SK-N-SH treated with all-trans-retinoic acid at 6 μM for 48 hours (cell line): ENCODE measurements around the gene BMP6.

ENCODE experiments used
- ATAC-seq: fragments of 200-7000 bp; cut with Tn5 transposase; 3 replicates; pipeline ENCODE4 v1.9.1; 2020; ENCODE audit warnings: mild to moderate bottlenecking, moderate library complexity
- BACH2 ChIP-seq: fragments of 250-450 bp; sonication (Bioruptor Pico); IDR thresholded peaks from 2 replicates; pipeline ENCODE4 v1.9.0; 2021; ENCODE audit warnings: mild to moderate bottlenecking, borderline replicate concordance
- ESRRG ChIP-seq: fragments of 250-450 bp; sonication (Bioruptor Pico); IDR thresholded peaks from 2 replicates; pipeline ENCODE4 v1.6.1; 2021; ENCODE audit warnings: mild to moderate bottlenecking
- ISL1 ChIP-seq: fragments of 250-450 bp; sonication (Bioruptor Pico); IDR thresholded peaks from 2 replicates; pipeline ENCODE4 v2.1.2; 2022; ENCODE audit warnings: mild to moderate bottlenecking, moderate library complexity
- OSR1 ChIP-seq: fragments of 250-450 bp; sonication (Bioruptor Pico); IDR thresholded peaks from 2 replicates; pipeline ENCODE4 v1.8.0; 2022; ENCODE audit warnings: moderate library complexity, mild to moderate bottlenecking, inconsistent platforms
- PPARA ChIP-seq: fragments of 250-450 bp; sonication (Bioruptor Pico); IDR thresholded peaks from 2 replicates; pipeline ENCODE4 v1.5.0; 2020; ENCODE audit warnings: mild to moderate bottlenecking, borderline replicate concordance
- RARB ChIP-seq: fragments of 250-450 bp; sonication (Bioruptor Pico); IDR thresholded peaks from 2 replicates; pipeline ENCODE4 v1.8.0; 2021; ENCODE audit warnings: mild to moderate bottlenecking, moderate library complexity
- TCF4 ChIP-seq: fragments of 250-450 bp; sonication (Bioruptor Pico); IDR thresholded peaks from 2 replicates; pipeline ENCODE4 v1.8.0; 2021; ENCODE audit warnings: mild to moderate bottlenecking, moderate library complexity, borderline replicate concordance
- TOX ChIP-seq: fragments of 250-450 bp; sonication (Bioruptor Pico); IDR thresholded peaks from 2 replicates; pipeline ENCODE4 v1.8.0; 2021; ENCODE audit warnings: mild to moderate bottlenecking, moderate library complexity, borderline replicate concordance
- ZC3H10 ChIP-seq: fragments of 250-450 bp; sonication (Bioruptor Pico); IDR thresholded peaks from 2 replicates; pipeline ENCODE4 v1.5.1; 2021; ENCODE audit warnings: mild to moderate bottlenecking, moderate library complexity
- ZFP3 ChIP-seq: fragments of 250-450 bp; sonication (Bioruptor Pico); IDR thresholded peaks from 2 replicates; pipeline ENCODE4 v1.5.0; 2020; ENCODE audit warnings: mild to moderate bottlenecking, moderate library complexity
- ZFP30 ChIP-seq: fragments of 450-650 bp; formaldehyde crosslinking; IDR thresholded peaks from 2 replicates; pipeline ENCODE4 v1.5.0; 2022; ENCODE audit warnings: mild to moderate bottlenecking, moderate library complexity
- ZNF565 ChIP-seq: fragments of 450-650 bp; formaldehyde crosslinking; conservative IDR thresholded peaks from 2 replicates; pipeline ENCODE4 v1.5.0; 2020; ENCODE audit warnings: low read depth, mild to moderate bottlenecking, moderate library complexity
- ZNF70 ChIP-seq: fragments of 450-650 bp; formaldehyde crosslinking; IDR thresholded peaks from 2 replicates; pipeline ENCODE4 v1.5.0; 2020; ENCODE audit warnings: mild to moderate bottlenecking, moderate library complexity
- ZNF8 ChIP-seq: fragments of 450-650 bp; formaldehyde crosslinking; IDR thresholded peaks from 2 replicates; pipeline ENCODE4 v1.5.0; 2020; ENCODE audit warnings: mild to moderate bottlenecking, moderate library complexity
- TF ChIP-seq, protein P1 (sequence below): fragments of 250-450 bp; sonication (Bioruptor Pico); IDR thresholded peaks from 2 replicates; pipeline ENCODE4 v1.8.0; 2020; ENCODE audit warnings: mild to moderate bottlenecking, moderate library complexity, borderline replicate concordance
- TF ChIP-seq, protein P2 (sequence below): fragments of 250-450 bp; sonication (Bioruptor Pico); IDR thresholded peaks from 2 replicates; pipeline ENCODE4 v1.5.0; 2020; ENCODE audit warnings: mild to moderate bottlenecking, moderate library complexity
- TF ChIP-seq, protein P3 (sequence below): fragments of 250-450 bp; sonication (Bioruptor Pico); IDR thresholded peaks from 2 replicates; pipeline ENCODE4 v1.5.1; 2021; ENCODE audit warnings: mild to moderate bottlenecking, moderate library complexity
- TF ChIP-seq, protein P4 (sequence below): fragments of 250-450 bp; sonication (Bioruptor Pico); IDR thresholded peaks from 2 replicates; pipeline ENCODE4 v1.8.0; 2021; ENCODE audit warnings: low read depth, mild to moderate bottlenecking, moderate library complexity, borderline replicate concordance

Gene BMP6

DNA sequence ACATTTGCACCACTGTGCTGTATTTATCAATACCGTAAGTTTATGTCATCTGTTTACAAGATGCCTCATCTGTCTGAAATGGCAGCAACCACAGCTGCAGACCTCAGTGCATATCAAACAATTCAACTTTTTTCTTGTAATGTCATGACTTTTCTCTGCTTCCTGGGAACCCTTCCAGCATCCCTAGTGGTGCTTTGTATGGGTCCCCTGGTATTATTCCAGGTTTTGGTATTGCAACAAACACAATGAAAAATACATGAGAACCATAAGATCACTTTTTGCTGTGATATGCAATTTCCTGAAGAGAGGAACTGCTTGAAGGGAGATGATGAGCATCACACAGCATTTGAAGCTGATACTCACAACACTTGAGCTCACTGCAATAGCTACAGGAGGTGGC is 196.7 kb downstream of the BMP6 start:
- no peak for TF ChIP-seq ZFP30 (CRISPR knock-in tag)
- no peak for TF ChIP-seq ZNF70 (CRISPR knock-in tag)
- TF ChIP-seq BACH2 (CRISPR knock-in tag): no peak
- TF ChIP-seq PPARA: no peak
- TF ChIP-seq RARB (CRISPR knock-in tag): no peak
- no peak for TF ChIP-seq ESRRG (CRISPR knock-in tag)
- TF ChIP-seq, protein P1, sequence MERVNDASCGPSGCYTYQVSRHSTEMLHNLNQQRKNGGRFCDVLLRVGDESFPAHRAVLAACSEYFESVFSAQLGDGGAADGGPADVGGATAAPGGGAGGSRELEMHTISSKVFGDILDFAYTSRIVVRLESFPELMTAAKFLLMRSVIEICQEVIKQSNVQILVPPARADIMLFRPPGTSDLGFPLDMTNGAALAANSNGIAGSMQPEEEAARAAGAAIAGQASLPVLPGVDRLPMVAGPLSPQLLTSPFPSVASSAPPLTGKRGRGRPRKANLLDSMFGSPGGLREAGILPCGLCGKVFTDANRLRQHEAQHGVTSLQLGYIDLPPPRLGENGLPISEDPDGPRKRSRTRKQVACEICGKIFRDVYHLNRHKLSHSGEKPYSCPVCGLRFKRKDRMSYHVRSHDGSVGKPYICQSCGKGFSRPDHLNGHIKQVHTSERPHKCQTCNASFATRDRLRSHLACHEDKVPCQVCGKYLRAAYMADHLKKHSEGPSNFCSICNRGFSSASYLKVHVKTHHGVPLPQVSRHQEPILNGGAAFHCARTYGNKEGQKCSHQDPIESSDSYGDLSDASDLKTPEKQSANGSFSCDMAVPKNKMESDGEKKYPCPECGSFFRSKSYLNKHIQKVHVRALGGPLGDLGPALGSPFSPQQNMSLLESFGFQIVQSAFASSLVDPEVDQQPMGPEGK (CRISPR knock-in tag): no peak
- TF ChIP-seq, protein P2, sequence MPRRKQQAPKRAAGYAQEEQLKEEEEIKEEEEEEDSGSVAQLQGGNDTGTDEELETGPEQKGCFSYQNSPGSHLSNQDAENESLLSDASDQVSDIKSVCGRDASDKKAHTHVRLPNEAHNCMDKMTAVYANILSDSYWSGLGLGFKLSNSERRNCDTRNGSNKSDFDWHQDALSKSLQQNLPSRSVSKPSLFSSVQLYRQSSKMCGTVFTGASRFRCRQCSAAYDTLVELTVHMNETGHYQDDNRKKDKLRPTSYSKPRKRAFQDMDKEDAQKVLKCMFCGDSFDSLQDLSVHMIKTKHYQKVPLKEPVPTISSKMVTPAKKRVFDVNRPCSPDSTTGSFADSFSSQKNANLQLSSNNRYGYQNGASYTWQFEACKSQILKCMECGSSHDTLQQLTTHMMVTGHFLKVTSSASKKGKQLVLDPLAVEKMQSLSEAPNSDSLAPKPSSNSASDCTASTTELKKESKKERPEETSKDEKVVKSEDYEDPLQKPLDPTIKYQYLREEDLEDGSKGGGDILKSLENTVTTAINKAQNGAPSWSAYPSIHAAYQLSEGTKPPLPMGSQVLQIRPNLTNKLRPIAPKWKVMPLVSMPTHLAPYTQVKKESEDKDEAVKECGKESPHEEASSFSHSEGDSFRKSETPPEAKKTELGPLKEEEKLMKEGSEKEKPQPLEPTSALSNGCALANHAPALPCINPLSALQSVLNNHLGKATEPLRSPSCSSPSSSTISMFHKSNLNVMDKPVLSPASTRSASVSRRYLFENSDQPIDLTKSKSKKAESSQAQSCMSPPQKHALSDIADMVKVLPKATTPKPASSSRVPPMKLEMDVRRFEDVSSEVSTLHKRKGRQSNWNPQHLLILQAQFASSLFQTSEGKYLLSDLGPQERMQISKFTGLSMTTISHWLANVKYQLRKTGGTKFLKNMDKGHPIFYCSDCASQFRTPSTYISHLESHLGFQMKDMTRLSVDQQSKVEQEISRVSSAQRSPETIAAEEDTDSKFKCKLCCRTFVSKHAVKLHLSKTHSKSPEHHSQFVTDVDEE (CRISPR knock-in tag): no peak
- TF ChIP-seq ZNF565 (CRISPR knock-in tag): no peak
- no peak for TF ChIP-seq OSR1 (CRISPR knock-in tag)
- TF ChIP-seq TCF4 (CRISPR knock-in tag): no peak
- no peak for TF ChIP-seq ISL1 (CRISPR knock-in tag)
- no peak for TF ChIP-seq ZNF8
- ATAC-seq: no peak

DNA sequence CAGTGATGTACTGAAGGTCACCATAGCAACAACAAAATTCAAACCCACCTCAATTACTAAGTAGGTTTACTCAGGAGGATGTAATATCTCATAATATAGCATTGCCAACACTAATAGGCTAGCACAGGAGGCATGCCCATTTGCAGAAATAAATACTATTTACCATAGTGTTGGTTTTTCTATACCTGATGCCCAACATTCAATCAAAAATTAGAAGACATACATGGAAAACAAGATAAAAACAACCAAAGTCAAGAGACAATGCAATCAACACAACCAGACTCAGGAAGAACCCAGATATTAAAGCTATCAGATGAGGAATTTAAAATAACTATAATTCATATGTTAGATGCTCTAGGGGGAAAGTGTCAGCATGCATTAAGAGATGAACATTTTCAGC is 199.0 kb downstream of the BMP6 start:
- TF ChIP-seq TOX (CRISPR knock-in tag): no peak
- TF ChIP-seq ZNF565 (CRISPR knock-in tag): no peak
- TF ChIP-seq ESRRG (CRISPR knock-in tag): no peak
- TF ChIP-seq, protein P3, sequence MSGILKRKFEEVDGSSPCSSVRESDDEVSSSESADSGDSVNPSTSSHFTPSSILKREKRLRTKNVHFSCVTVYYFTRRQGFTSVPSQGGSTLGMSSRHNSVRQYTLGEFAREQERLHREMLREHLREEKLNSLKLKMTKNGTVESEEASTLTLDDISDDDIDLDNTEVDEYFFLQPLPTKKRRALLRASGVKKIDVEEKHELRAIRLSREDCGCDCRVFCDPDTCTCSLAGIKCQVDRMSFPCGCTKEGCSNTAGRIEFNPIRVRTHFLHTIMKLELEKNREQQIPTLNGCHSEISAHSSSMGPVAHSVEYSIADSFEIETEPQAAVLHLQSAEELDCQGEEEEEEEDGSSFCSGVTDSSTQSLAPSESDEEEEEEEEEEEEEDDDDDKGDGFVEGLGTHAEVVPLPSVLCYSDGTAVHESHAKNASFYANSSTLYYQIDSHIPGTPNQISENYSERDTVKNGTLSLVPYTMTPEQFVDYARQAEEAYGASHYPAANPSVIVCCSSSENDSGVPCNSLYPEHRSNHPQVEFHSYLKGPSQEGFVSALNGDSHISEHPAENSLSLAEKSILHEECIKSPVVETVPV (CRISPR knock-in tag): no peak
- no peak for TF ChIP-seq ZFP3 (CRISPR knock-in tag)
- no peak for TF ChIP-seq ZNF8
- no peak for TF ChIP-seq PPARA
- no peak for TF ChIP-seq BACH2 (CRISPR knock-in tag)
- TF ChIP-seq, protein P4, sequence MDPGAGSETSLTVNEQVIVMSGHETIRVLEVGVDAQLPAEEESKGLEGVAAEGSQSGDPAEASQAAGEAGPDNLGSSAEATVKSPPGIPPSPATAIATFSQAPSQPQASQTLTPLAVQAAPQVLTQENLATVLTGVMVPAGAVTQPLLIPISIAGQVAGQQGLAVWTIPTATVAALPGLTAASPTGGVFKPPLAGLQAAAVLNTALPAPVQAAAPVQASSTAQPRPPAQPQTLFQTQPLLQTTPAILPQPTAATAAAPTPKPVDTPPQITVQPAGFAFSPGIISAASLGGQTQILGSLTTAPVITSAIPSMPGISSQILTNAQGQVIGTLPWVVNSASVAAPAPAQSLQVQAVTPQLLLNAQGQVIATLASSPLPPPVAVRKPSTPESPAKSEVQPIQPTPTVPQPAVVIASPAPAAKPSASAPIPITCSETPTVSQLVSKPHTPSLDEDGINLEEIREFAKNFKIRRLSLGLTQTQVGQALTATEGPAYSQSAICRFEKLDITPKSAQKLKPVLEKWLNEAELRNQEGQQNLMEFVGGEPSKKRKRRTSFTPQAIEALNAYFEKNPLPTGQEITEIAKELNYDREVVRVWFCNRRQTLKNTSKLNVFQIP (CRISPR knock-in tag): no peak
- no peak for TF ChIP-seq ZNF70 (CRISPR knock-in tag)
- TF ChIP-seq ZFP30 (CRISPR knock-in tag): no peak
- TF ChIP-seq, protein P2 (CRISPR knock-in tag): no peak
- no peak for TF ChIP-seq ZC3H10 (CRISPR knock-in tag)
- TF ChIP-seq OSR1 (CRISPR knock-in tag): no peak
- ATAC-seq: no peak
